Measurements from ENCODE around the gene ABCG2. TPM values are rescaled to one million over a fixed set of nuclear protein-coding genes. Genes with fewer than 3 reads are reported as not detected.

ABCG2 gene
- total and polyA plus RNA-seq, 8 donors = 0.25 to 17.8 (median 0.96) TPM; not detected in 2

- intact Hi-C loops (cut with DNase I; ENCODE audit: low total_unique reads) = no loop called here
- 67 to 100% (median 83%) methylated on average over 1 to 2 of the region's 2 CpGs for WGBS, 5 donors
- Histone ChIP-seq H3K27me3 (no peaks in the 10 kb centered on the region), H3K27ac (peak overlapping the region in 1 of 5 donors; percentile 13), H3K4me3 (no peak overlapping the region), H3K4me1 (peaks cover 0 to 10% (median 0%) of the 10 kb centered on the region in 4 donors), H3K36me3 (no peaks in the 10 kb centered on the region), H3K9me3 (no peaks in the 10 kb centered on the region)
- no peak for DNase-seq
- TF ChIP-seq, protein P1, sequence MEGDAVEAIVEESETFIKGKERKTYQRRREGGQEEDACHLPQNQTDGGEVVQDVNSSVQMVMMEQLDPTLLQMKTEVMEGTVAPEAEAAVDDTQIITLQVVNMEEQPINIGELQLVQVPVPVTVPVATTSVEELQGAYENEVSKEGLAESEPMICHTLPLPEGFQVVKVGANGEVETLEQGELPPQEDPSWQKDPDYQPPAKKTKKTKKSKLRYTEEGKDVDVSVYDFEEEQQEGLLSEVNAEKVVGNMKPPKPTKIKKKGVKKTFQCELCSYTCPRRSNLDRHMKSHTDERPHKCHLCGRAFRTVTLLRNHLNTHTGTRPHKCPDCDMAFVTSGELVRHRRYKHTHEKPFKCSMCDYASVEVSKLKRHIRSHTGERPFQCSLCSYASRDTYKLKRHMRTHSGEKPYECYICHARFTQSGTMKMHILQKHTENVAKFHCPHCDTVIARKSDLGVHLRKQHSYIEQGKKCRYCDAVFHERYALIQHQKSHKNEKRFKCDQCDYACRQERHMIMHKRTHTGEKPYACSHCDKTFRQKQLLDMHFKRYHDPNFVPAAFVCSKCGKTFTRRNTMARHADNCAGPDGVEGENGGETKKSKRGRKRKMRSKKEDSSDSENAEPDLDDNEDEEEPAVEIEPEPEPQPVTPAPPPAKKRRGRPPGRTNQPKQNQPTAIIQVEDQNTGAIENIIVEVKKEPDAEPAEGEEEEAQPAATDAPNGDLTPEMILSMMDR (IDR thresholded peaks at IDR 0.05) = no peak
- TF ChIP-seq POLR2AphosphoS5 (IDR thresholded peaks at IDR 0.05) = no peak
- no peak for TF ChIP-seq EP300 (IDR thresholded peaks at IDR 0.05)
- TF ChIP-seq POLR2A (IDR thresholded peaks at IDR 0.05) = no peak
Observed at GRCh38 chr4:88178626-88179231, 20.3 kb upstream of the ABCG2 start.

DNA sequence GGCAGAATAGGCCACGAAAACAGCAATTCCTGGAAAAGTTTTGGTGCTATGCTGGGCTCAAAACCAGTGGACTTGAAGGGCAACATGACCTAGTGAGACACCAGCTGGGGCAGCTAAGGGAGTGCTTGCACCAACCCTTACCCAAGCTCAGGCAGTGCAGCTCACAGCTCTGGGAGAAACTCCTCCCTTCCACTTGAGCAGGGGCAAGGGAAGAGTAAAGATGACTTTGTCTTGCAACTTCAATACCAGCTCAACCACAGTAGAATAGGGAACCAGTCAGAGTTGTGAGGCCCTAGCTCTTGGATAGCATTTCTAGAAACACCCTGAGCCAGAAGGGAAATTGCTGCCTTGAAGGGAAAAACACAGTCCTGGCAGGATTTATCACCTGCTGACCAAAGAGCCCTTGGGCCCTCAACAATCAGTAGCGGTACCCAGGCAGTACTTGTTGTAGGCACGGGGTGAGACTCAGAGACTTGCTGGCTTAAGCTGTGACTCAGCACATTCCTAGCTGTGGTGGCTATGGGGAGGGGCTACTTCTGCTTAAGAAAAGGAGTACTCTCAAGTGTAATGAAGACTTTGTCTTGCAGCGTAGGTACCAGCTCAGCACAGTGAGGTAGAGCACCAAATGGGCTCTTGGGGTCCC lies 19.7 kb upstream of the ABCG2 start:
- DNase-seq = peak in 1 of 2 donors; percentile 52
- H3K27ac ChIP-seq = peak overlapping the region in 1 of 5 donors; percentile 13

DNA sequence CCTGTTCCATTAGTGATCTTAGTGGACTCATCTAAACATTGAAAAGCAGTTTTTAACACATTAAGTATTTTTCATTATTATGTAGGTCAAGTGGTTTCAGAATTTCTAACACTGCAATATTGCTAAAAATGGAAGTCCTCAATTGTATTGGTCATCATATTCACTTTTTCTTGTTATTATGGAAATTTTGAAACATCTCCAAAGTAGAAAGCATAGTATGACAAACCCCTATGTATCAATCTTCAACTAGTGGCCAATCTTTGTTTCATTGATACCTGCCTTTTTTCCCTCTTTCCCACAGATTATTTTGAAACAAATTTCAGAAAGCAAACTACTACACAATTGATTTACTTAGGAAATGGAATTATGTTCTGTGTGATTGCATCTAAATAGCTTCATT lies 14.5 kb upstream of the ABCG2 start:
- no peak for TF ChIP-seq POLR2AphosphoS5 (IDR thresholded peaks at IDR 0.05)
- TF ChIP-seq EP300 (IDR thresholded peaks at IDR 0.05) = no peak

More for the DNA sequence above, 19.7 kb upstream of the ABCG2 start:
- Histone ChIP-seq H3K27me3 (no peaks in the 10 kb centered on the region), H3K9me3 (no peaks in the 10 kb centered on the region), H3K36me3 (no peaks in the 10 kb centered on the region), H3K4me1 (peaks cover 0 to 10% (median 0%) of the 10 kb centered on the region in 4 donors), H3K4me3 (no peak overlapping the region)
- intact Hi-C loops (cut with DNase I; ENCODE audit: low total_unique reads) = no loop called here
- 46 to 71% (median 61%) methylated on average over 4 of the region's 4 CpGs for WGBS, 5 donors
- TF ChIP-seq, protein P1 (IDR thresholded peaks at IDR 0.05) = no peak
- TF ChIP-seq POLR2A (IDR thresholded peaks at IDR 0.05) (no peak), POLR2AphosphoS5 (IDR thresholded peaks at IDR 0.05) (no peak), EP300 (IDR thresholded peaks at IDR 0.05) (no peak)

DNA sequence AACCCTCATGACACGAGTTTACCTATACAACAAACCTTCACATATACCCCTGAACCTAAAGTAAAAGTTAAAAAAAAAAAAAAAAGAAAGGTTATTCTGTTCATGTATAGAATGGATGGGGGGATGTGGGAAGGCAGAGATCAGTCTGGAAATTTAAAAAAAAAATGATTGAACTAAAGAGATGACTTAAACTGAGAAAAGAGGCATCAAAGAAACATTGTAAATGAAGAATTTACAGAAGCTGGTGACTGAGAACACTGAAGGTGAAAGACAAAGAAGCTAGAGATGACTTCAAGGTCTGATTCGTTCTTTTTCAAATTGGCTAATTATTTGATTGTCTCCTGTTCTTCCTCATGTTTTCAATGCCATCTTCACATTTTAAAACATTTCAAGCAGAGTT lies 12.8 kb upstream of the ABCG2 start:
- no peak overlapping the region for H3K27ac ChIP-seq
- TF ChIP-seq EP300 (IDR thresholded peaks at IDR 0.05) (no peak), POLR2A (IDR thresholded peaks at IDR 0.05) (no peak), POLR2AphosphoS5 (IDR thresholded peaks at IDR 0.05) (no peak)
- TF ChIP-seq, protein P1 (IDR thresholded peaks at IDR 0.05) = no peak
- 66 to 89% (median 80%) methylated on average over 2 of the region's 2 CpGs for WGBS, 5 donors
- H3K9me3 ChIP-seq = no peaks in the 10 kb centered on the region
- H3K4me1 ChIP-seq = no peaks in the 10 kb centered on the region
- no peak for DNase-seq
- intact Hi-C loops (cut with DNase I; ENCODE audit: low total_unique reads) = no loop called here
- no peaks in the 10 kb centered on the region for H3K36me3 ChIP-seq
- H3K27me3 ChIP-seq = no peaks in the 10 kb centered on the region
- H3K4me3 ChIP-seq = no peak overlapping the region

More for the DNA sequence above, 14.5 kb upstream of the ABCG2 start:
- H3K9me3 ChIP-seq = no peaks in the 10 kb centered on the region
- no peak for DNase-seq
- H3K4me1 ChIP-seq = peaks cover 0 to 2% (median 0%) of the 10 kb centered on the region in 4 donors
- intact Hi-C loops (cut with DNase I; ENCODE audit: low total_unique reads) = no loop called here
- H3K27me3 ChIP-seq = no peaks in the 10 kb centered on the region
- no peak overlapping the region for H3K27ac ChIP-seq
- H3K4me3 ChIP-seq = no peak overlapping the region
- no peaks in the 10 kb centered on the region for H3K36me3 ChIP-seq

DNA sequence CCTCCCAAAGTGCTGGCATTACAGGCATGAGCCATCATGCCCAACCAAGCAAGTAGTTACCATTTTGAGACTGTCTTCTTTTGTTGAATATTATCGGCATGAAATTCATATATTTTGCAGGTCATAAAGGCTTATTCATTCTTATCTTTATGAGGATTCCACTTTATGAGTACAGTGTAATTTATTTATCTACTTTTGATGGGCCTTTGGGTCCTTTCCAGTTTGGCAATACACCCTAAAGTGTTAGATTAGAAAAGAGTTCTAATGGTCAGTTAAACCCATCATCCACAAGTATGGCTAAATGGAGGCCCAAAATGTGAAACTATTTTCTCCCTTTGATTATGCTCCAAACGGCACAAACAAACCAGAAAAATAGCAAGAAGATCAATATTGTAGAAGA lies 10.9 kb upstream of the ABCG2 start:
- WGBS, 5 donors = 74 to 87% (median 83%) methylated on average over 2 of the region's 2 CpGs
- intact Hi-C loops (cut with DNase I; ENCODE audit: low total_unique reads) = no loop called here
- Histone ChIP-seq H3K27ac (no peak overlapping the region), H3K27me3 (no peaks in the 10 kb centered on the region), H3K4me1 (no peaks in the 10 kb centered on the region), H3K4me3 (no peak overlapping the region), H3K36me3 (no peaks in the 10 kb centered on the region), H3K9me3 (peaks cover 0 to 3% (median 0%) of the 10 kb centered on the region in 4 donors)
- DNase-seq = no peak
- no peak for TF ChIP-seq POLR2A (IDR thresholded peaks at IDR 0.05)
- TF ChIP-seq EP300 (IDR thresholded peaks at IDR 0.05) = no peak
- TF ChIP-seq, protein P1 (IDR thresholded peaks at IDR 0.05) = no peak
- no peak for TF ChIP-seq POLR2AphosphoS5 (IDR thresholded peaks at IDR 0.05)
